ENCODE results near the gene VSIG10L2. TPM values are rescaled to one million over a fixed set of nuclear protein-coding genes. Genes with fewer than 3 reads are reported as not detected.
A peak's percentile ranks its signal among the peaks of the same experiment; 100 is the strongest.

VSIG10L2 gene
- total and polyA plus RNA-seq, 5 experiments from 2014 or later = not detected

DNA sequence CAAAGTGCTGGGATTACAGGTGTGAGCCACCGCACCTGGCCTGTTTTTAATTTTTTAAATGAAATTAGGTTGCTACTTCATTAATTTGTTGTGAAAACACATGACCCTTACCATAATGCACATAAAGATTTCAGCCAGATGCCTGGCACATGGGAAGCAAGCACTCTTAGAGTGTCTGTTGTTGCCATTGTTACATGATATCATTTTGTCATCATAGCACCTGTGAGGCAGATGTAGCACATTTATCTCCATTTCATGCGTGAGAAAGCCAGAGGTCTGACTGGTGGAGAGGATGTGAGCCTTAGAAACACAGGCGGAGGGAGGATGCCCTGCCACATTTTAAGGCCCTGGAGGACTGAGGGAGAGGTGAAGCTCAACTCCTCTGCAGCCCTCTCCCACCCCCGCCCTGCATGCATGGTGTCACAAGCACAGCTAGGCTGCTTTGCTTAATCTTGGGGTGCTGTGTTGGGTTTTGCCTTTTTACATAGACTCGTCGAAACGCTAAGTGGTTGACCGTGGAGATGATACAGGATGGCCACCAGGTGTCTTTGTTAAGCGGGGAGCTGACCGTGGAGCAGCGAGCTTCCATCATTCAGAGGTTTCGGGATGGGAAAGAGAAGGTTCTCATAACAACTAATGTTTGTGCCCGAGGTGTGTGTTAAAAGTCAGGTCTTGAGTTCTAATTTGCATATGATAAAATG, 27.6 kb upstream of the VSIG10L2 start:
- no peak for ATAC-seq
- Mint-ChIP-seq H3K27me3 (peaks cover 7 to 35% (median 20%) of the 10 kb centered on the region in 5 donors), H3K9me3 (no peaks in the 10 kb centered on the region), H3K4me3 (no peak overlapping the region), H3K27ac (no peak overlapping the region), H3K4me1 (peaks cover 0 to 4% (median 2%) of the 10 kb centered on the region in 4 donors), H3K36me3 (no peaks in the 10 kb centered on the region)
- POLR2A ChIA-PET = no interaction called here
- no peak for DNase-seq

DNA sequence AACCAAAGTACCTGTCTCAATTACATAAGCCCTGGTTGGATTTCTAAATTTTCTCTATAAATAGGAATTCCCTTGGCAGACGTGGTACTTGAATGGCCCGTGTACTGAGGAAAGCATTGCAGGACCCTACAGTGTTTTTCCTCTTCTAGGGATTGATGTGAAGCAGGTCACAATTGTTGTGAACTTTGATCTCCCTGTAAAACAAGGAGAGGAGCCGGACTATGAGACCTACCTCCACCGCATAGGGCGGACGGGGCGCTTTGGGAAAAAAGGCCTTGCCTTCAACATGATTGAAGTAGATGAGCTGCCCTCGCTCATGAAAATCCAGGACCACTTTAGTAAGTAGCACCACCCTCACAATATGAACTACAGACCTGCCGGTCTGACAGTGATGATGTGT, 24.8 kb upstream of the VSIG10L2 start:
- Mint-ChIP-seq H3K4me1 (peaks cover 0 to 5% (median 2%) of the 10 kb centered on the region in 4 donors), H3K27me3 (peaks cover 7 to 27% (median 26%) of the 10 kb centered on the region in 5 donors), H3K27ac (no peak overlapping the region), H3K36me3 (no peaks in the 10 kb centered on the region), H3K9me3 (no peaks in the 10 kb centered on the region), H3K4me3 (no peak overlapping the region)
- ATAC-seq = no peak
- no peak for DNase-seq
- POLR2A ChIA-PET = no interaction called here

DNA sequence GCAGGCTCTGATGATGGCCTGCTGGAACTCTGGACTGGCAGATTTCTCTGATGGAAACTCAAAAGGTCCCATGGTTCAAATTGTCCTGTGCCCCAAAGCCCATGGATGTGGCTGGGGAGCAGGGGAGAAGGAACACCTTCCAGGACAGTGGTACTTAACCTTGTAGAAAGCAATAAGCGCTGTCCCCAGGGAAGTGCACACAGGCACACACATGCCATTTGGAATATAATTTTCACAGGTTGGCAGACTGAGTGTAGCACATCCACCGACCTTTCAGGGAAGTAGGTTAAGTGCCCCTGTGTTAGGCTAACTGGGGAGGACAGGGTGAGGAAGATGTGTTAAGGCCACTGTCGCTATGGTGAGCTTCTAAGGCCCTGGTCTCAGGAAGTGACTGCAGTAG, 23.7 kb upstream of the VSIG10L2 start:
- no peak overlapping the region for H3K27ac Mint-ChIP-seq
- ATAC-seq = no peak
- no peaks in the 10 kb centered on the region for H3K9me3 Mint-ChIP-seq
- no peak overlapping the region for H3K4me3 Mint-ChIP-seq
- no peaks in the 10 kb centered on the region for H3K36me3 Mint-ChIP-seq
- POLR2A ChIA-PET = no interaction called here
- peaks cover 5 to 35% (median 27%) of the 10 kb centered on the region in 5 donors for H3K27me3 Mint-ChIP-seq
- peaks cover 0 to 5% (median 2%) of the 10 kb centered on the region in 4 donors for H3K4me1 Mint-ChIP-seq
- no peak for DNase-seq

GRCh38 chr11:125923012-125923579, 22.7 kb upstream of the VSIG10L2 start:
- ATAC-seq (peak; percentile 71 to 76), DNase-seq (peak; percentile 16 to 72 (median 54))
- Mint-ChIP-seq H3K4me3 (no peak overlapping the region), H3K36me3 (no peaks in the 10 kb centered on the region), H3K9me3 (no peaks in the 10 kb centered on the region), H3K27ac (no peak overlapping the region), H3K4me1 (peaks cover 0 to 5% (median 2%) of the 10 kb centered on the region in 4 donors), H3K27me3 (peaks cover 5 to 39% (median 28%) of the 10 kb centered on the region in 5 donors)
- POLR2A ChIA-PET = no interaction called here

GRCh38 chr11:125923633-125924032, 22.2 kb upstream of the VSIG10L2 start:
- ATAC-seq = no peak
- H3K4me3 Mint-ChIP-seq = no peak overlapping the region
- peaks cover 0 to 5% (median 2%) of the 10 kb centered on the region in 4 donors for H3K4me1 Mint-ChIP-seq
- H3K27me3 Mint-ChIP-seq = peaks cover 5 to 39% (median 25%) of the 10 kb centered on the region in 5 donors
- no peaks in the 10 kb centered on the region for H3K9me3 Mint-ChIP-seq
- DNase-seq = no peak
- POLR2A ChIA-PET = no interaction called here
- no peaks in the 10 kb centered on the region for H3K36me3 Mint-ChIP-seq
- H3K27ac Mint-ChIP-seq = no peak overlapping the region

GRCh38 chr11:125924384-125925007, 21.3 kb upstream of the VSIG10L2 start:
- Mint-ChIP-seq H3K4me1 (peaks cover 0 to 5% (median 2%) of the 10 kb centered on the region in 4 donors), H3K27ac (no peak overlapping the region), H3K9me3 (no peaks in the 10 kb centered on the region), H3K36me3 (no peaks in the 10 kb centered on the region), H3K27me3 (peaks cover 8 to 42% (median 24%) of the 10 kb centered on the region in 5 donors), H3K4me3 (no peak overlapping the region)
- ATAC-seq (no peak), DNase-seq (no peak)
- POLR2A ChIA-PET = no interaction called here

DNA sequence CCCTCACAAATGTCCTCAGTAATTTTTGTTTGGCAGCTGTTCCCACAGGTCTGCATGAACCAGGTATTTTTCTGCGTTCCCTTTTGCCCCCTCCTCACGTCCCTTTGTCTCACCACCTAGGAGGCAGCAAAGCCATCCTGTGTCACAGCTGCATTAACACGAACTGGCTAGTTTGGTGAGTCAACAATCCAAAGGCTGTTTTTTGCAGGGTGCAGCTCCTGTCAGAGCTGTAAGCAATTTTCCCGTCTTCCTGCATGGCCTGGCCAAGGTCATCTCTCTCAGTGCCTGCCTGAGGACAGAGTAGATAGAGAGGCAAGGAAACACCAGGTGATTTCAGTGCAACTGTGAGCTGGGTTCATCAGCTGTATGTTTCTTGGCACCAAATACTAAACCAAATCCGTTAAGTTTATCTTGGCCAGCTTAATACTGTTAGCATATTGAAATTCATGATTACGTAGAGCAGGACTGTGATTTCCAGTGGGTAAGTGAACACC, 20.6 kb upstream of the VSIG10L2 start:
- H3K4me1 Mint-ChIP-seq = peaks cover 0 to 5% (median 2%) of the 10 kb centered on the region in 4 donors
- H3K36me3 Mint-ChIP-seq = no peaks in the 10 kb centered on the region
- H3K4me3 Mint-ChIP-seq = no peak overlapping the region
- POLR2A ChIA-PET = no interaction called here
- H3K27me3 Mint-ChIP-seq = peaks cover 8 to 42% (median 22%) of the 10 kb centered on the region in 5 donors
- no peaks in the 10 kb centered on the region for H3K9me3 Mint-ChIP-seq
- ATAC-seq = no peak
- H3K27ac Mint-ChIP-seq = no peak overlapping the region
- DNase-seq = no peak

DNA sequence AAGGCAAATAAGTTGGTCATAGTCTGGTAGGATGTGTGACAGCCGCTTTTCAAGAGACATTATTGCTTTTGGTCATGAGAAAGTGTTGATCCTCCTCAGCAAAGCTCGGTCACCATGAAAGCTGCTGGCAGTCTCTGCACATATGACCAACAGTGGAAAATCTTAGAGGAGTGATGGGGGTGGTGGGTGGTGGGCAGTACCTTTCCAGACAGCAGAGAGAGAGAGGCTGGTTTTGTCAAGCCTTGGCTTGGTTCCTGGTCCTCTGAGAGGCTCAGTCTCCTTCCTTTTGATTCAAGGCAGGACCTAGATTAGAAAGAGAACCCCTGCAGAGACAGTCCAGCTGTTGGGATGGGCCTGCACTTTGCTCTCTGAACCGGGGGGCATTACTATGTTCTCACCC, 20.0 kb upstream of the VSIG10L2 start:
- H3K4me1 Mint-ChIP-seq = peaks cover 0 to 5% (median 2%) of the 10 kb centered on the region in 4 donors
- H3K4me3 Mint-ChIP-seq = no peak overlapping the region
- H3K27me3 Mint-ChIP-seq = peaks cover 6 to 41% (median 21%) of the 10 kb centered on the region in 5 donors
- DNase-seq (no peak), ATAC-seq (no peak)
- no peak overlapping the region for H3K27ac Mint-ChIP-seq
- H3K36me3 Mint-ChIP-seq = no peaks in the 10 kb centered on the region
- H3K9me3 Mint-ChIP-seq = no peaks in the 10 kb centered on the region
- POLR2A ChIA-PET = no interaction called here

GRCh38 chr11:125926682-125927081, 19.2 kb upstream of the VSIG10L2 start:
- Mint-ChIP-seq H3K9me3 (no peaks in the 10 kb centered on the region), H3K36me3 (no peaks in the 10 kb centered on the region), H3K4me1 (peaks cover 0 to 5% (median 2%) of the 10 kb centered on the region in 4 donors), H3K4me3 (no peak overlapping the region), H3K27ac (peak overlapping the region in 1 of 10 donors; percentile 63), H3K27me3 (peaks cover 6 to 38% (median 21%) of the 10 kb centered on the region in 5 donors)
- ATAC-seq = no peak
- DNase-seq = no peak
- POLR2A ChIA-PET = no interaction called here

GRCh38 chr11:125929445-125930075, 16.3 kb upstream of the VSIG10L2 start:
- H3K9me3 Mint-ChIP-seq = no peaks in the 10 kb centered on the region
- peaks cover 0 to 7% (median 3%) of the 10 kb centered on the region in 4 donors for H3K4me1 Mint-ChIP-seq
- ATAC-seq (no peak), DNase-seq (no peak)
- POLR2A ChIA-PET = no interaction called here
- H3K27ac Mint-ChIP-seq = no peak overlapping the region
- no peak overlapping the region for H3K4me3 Mint-ChIP-seq
- H3K36me3 Mint-ChIP-seq = no peaks in the 10 kb centered on the region
- H3K27me3 Mint-ChIP-seq = peaks cover 6 to 38% (median 14%) of the 10 kb centered on the region in 5 donors

- Mint-ChIP-seq H3K36me3 (no peaks in the 10 kb centered on the region), H3K27ac (no peak overlapping the region), H3K4me3 (no peak overlapping the region), H3K4me1 (peaks cover 0 to 7% (median 3%) of the 10 kb centered on the region in 4 donors), H3K9me3 (no peaks in the 10 kb centered on the region), H3K27me3 (peaks cover 6 to 34% (median 14%) of the 10 kb centered on the region in 5 donors)
- POLR2A ChIA-PET = no interaction called here
- ATAC-seq = no peak
- DNase-seq = no peak
Measured at GRCh38 chr11:125930076-125930450, 15.8 kb upstream of the VSIG10L2 start.

- POLR2A ChIA-PET = no interaction called here
- ATAC-seq (no peak), DNase-seq (no peak)
- H3K4me1 Mint-ChIP-seq = peaks cover 0 to 7% (median 3%) of the 10 kb centered on the region in 4 donors
- H3K4me3 Mint-ChIP-seq = no peak overlapping the region
- no peak overlapping the region for H3K27ac Mint-ChIP-seq
- no peaks in the 10 kb centered on the region for H3K9me3 Mint-ChIP-seq
- peaks cover 6 to 29% (median 13%) of the 10 kb centered on the region in 5 donors for H3K27me3 Mint-ChIP-seq
- no peaks in the 10 kb centered on the region for H3K36me3 Mint-ChIP-seq
Measured at GRCh38 chr11:125931116-125931515, 14.7 kb upstream of the VSIG10L2 start.

- peaks cover 5 to 25% (median 12%) of the 10 kb centered on the region in 5 donors for H3K27me3 Mint-ChIP-seq
- no peak overlapping the region for H3K4me3 Mint-ChIP-seq
- H3K27ac Mint-ChIP-seq = no peak overlapping the region
- POLR2A ChIA-PET = no interaction called here
- no peaks in the 10 kb centered on the region for H3K36me3 Mint-ChIP-seq
- DNase-seq (no peak), ATAC-seq (no peak)
- no peaks in the 10 kb centered on the region for H3K9me3 Mint-ChIP-seq
- H3K4me1 Mint-ChIP-seq = peaks cover 0 to 7% (median 3%) of the 10 kb centered on the region in 4 donors
Measured at GRCh38 chr11:125931668-125932067, 14.2 kb upstream of the VSIG10L2 start.

All from naive thymus-derived CD8-positive, alpha-beta T cell (primary cell).